ENCODE data around the gene USP32.

Gene USP32

GRCh38 chr17:60297760-60298401, 94.1 kb downstream of the USP32 start:
- no peak for DNase-seq (ENCODE audit: low read depth)

- no peak for DNase-seq (ENCODE audit: low read depth)
These were observed 95.8 kb downstream of the USP32 start for GRCh38 chr17:60296177-60296576.

- no peak for DNase-seq (ENCODE audit: low read depth)
These were observed 98.2 kb downstream of the USP32 start for GRCh38 chr17:60293580-60294335.

- DNase-seq (ENCODE audit: low read depth) = no peak
These were observed 99.2 kb downstream of the USP32 start for GRCh38 chr17:60292697-60293096.

- no peak for DNase-seq (ENCODE audit: low read depth)
These were observed 107.2 kb downstream of the USP32 start for GRCh38 chr17:60284709-60285108.

GRCh38 chr17:60283816-60284215, 108.1 kb downstream of the USP32 start:
- no peak for DNase-seq (ENCODE audit: low read depth)

GRCh38 chr17:60280673-60281072, 111.3 kb downstream of the USP32 start:
- DNase-seq (ENCODE audit: low read depth) = no peak

GRCh38 chr17:60278237-60278636, 113.7 kb downstream of the USP32 start:
- no peak for DNase-seq (ENCODE audit: low read depth)

- no peak for DNase-seq (ENCODE audit: low read depth)
These were observed 114.7 kb downstream of the USP32 start for GRCh38 chr17:60277258-60277657.

GRCh38 chr17:60269417-60269816, 122.5 kb downstream of the USP32 start:
- no peak for DNase-seq (ENCODE audit: low read depth)

- DNase-seq (ENCODE audit: low read depth) = no peak
These were observed 131.4 kb downstream of the USP32 start for GRCh38 chr17:60260540-60260939.

- DNase-seq (ENCODE audit: low read depth) = no peak
These were observed 133.6 kb downstream of the USP32 start for GRCh38 chr17:60258313-60258712.

- DNase-seq (ENCODE audit: low read depth) = no peak
These were observed 135.8 kb downstream of the USP32 start for GRCh38 chr17:60256174-60256573.

- DNase-seq (ENCODE audit: low read depth) = no peak
These were observed 138.9 kb downstream of the USP32 start for GRCh38 chr17:60253048-60253447.

GRCh38 chr17:60252459-60252858, 139.5 kb downstream of the USP32 start:
- no peak for DNase-seq (ENCODE audit: low read depth)

GRCh38 chr17:60249290-60249826, 142.6 kb downstream of the USP32 start:
- no peak for DNase-seq (ENCODE audit: low read depth)

- no peak for DNase-seq (ENCODE audit: low read depth)
These were observed 143.2 kb downstream of the USP32 start for GRCh38 chr17:60248618-60249289.

- no peak for DNase-seq (ENCODE audit: low read depth)
These were observed 144.0 kb downstream of the USP32 start for GRCh38 chr17:60247836-60248461.

GRCh38 chr17:60244656-60245055, 147.3 kb downstream of the USP32 start:
- no peak for DNase-seq (ENCODE audit: low read depth)

GRCh38 chr17:60240290-60240689, 151.6 kb downstream of the USP32 start:
- no peak for DNase-seq (ENCODE audit: low read depth)

- DNase-seq (ENCODE audit: low read depth) = no peak
These were observed 160.2 kb downstream of the USP32 start for GRCh38 chr17:60231691-60232090.

- DNase-seq (ENCODE audit: low read depth) = no peak
These were observed 160.7 kb downstream of the USP32 start for GRCh38 chr17:60231234-60231633.

Data from HS-5 (cell line).